SK-N-MC (cell line): ENCODE results near the gene RICTOR.

Source experiments
- EZH2 ChIP-seq: fragments of 200-600 bp; sonication (generic); IDR thresholded peaks from one replicate; pipeline ENCODE4 v1.6.1; 2017; ENCODE audit warnings: antibody characterized with exemption
- FOXP2 ChIP-seq: optimal IDR thresholded peaks from 2 replicates; pipeline ENCODE3; 2011; ENCODE audit warnings: mild to moderate bottlenecking, moderate library complexity; ENCODE audit not compliant: insufficient read depth; ENCODE audit errors: extremely low read length, control extremely low read depth
- POLR2AphosphoS5 ChIP-seq: IDR thresholded peaks from 2 replicates; pipeline ENCODE4 v1.6.1; 2012; ENCODE audit warnings: mild to moderate bottlenecking, low read depth, low read length, borderline replicate concordance

- TF ChIP-seq POLR2AphosphoS5 (no peak), EZH2 (no peak), FOXP2 (no peak)
Observed at GRCh38 chr5:38926121-38926520, 148.1 kb downstream of the RICTOR start.
